HG02884 (cell line): ENCODE measurements around the gene GRIK3.

Experiments
- ATAC-seq: cut with Tn5 transposase; IDR thresholded peaks from one replicate; pipeline ENCODE4 v1.9.1; 2021; ENCODE audit warnings: mild to moderate bottlenecking, moderate library complexity; ENCODE audit not compliant: unreplicated experiment

Gene GRIK3

DNA sequence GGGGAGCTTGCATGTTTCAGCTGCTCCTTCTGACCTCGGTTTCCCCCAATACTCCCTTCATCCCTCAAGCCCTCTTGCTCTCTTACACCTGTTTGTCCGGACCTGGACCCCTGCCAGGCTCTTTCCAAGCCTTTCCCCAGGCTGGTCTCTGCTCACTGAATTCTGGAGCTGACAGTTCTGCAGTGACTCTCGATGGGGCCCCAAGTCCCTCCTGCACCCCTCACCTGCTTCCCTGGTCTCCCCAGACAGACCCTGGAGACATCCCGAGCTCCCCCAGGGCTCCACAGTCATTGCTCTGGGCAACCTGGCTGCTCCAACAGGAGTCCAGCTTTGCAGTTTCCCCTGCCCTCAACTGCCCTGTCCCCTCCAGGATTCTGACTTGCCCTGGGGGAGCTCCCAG lies 198.6 kb downstream of the GRIK3 start:
- no peak for ATAC-seq

DNA sequence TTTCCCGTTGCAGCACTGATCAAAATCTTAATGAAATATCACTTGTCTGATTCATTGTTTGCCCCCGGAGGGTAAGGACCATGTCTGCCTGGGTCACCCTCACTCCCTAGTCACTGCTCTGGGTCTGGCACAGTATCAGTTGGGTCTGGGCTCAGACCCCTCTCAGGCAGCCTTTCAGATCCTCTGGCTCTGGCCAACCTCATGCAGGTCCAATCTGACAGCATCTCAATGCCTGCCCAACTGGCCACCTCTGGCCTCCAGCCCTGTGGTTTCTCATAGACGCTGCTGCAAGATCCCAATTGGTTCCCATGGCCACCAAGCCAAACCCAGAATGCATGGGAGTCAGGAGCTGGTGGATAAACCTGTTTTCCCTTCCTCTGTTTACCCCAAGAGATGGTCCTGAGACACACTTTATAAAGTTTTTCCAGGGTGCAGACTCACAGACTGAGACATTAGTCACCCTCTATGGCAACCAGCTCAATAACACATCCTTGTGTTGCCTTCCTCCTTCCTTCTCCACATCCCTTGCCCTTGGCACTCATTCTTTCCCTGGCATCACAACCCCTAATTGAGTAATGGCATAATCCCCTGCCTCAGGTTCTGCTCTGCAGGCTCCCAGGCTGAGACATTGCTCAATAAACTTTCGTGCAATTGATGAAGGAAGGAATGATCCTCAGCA lies 199.2 kb downstream of the GRIK3 start:
- no peak for ATAC-seq

DNA sequence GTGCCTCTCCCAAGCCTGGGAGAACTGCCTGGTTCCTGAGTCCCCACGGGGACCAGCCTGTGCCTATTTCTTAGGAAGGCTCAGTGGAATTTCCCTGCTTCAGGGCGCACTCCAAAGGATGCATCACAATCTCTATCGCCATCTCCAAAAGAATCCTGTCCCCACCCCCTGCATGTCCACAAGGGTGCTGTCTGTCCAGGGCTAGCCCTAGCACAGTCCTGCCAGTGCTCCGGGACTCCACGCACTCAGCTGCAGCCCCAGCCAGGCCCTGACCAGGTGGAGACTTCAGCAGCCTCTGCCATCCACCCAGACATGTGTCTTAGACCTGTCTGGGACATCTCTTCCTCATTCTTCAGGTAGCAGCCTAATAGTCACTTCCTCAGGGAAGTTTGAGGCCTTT lies 199.7 kb downstream of the GRIK3 start:
- no peak for ATAC-seq

DNA sequence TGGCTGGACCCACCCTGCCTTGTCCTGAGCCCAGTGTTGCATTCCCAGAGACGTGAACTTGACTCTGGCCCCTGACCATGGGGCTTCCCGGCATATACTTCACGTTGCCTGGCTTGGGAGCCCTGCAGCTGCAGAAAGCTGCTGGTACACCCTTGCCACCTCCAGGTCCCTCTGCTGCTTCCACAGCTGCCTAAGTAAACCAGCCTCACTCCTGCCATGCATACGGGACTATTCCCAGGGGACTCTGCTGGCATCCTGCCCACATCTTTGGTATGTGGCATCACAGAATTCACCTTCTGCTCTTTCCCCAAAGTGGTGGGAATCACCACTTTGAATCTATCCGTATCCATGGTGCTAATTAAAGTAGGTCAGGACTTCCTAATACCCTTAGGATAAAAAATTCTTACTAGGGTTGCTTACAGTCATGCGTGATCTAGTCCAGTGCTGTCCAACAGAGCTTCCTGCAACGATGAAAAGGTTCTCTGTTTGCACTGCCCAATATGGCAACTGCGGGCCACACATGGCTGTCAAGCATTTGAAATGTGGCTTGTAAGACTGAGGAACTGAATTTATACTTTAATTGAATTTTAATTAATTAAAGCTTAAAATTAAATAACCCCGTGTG lies 203.0 kb downstream of the GRIK3 start:
- no peak for ATAC-seq

DNA sequence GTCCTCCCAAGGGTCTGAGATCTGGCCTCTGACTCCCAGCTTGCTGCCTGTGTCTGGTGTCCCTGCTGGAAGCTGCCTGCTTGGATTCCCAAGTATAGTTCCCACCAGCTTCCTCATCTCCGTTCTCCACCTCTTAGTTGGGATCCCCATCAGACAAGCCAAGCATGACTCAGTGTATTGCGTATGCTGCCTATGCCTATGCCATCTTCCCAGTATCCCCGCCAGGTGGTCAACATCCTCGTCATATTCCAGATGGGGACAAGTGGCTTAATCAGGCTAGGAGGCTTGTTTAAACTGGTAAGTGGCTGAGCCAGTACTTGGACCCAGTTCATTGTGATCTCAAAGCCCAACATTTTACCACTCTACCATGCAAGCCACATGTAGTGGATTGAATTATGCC lies 204.4 kb downstream of the GRIK3 start:
- ATAC-seq = no peak

DNA sequence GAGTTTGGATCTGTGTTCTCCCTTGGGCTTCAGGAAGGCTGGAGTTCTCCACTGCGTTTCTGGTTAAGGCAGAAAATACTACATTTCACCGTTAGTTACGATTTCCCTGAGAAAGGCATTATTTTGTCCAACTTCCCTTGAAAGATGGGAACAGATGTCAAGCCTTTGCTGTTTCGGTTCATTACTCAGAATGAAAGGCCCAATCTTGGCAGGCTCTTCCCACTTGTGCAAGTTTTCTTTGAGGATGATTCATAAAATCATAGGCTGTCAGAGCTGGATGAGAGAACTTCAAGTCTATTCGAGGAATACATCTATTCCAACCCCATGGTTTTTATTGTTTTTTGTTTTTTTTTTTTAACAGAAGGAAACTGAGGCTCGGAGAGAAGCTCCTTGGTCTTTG lies 205.2 kb downstream of the GRIK3 start:
- ATAC-seq = no peak

DNA sequence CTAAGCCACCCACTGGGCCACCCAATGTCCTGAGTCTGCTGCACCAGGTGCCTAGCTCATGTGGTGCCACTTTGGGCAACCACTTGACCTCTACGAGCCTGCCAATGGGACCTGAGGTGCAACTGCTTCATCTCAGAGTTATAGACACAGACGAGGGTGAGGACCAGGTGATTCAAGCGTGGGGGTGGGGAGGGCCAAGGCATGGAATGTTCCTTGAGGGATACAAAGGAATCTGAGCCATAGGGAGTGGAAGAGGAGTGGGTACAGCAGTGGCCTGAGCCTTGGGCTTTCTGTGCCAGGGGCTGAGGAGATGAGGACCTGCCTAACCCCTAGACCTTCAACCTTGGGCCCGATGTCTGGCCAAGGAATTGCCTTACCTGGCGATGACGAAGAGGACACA lies 209.1 kb downstream of the GRIK3 start:
- no peak for ATAC-seq

DNA sequence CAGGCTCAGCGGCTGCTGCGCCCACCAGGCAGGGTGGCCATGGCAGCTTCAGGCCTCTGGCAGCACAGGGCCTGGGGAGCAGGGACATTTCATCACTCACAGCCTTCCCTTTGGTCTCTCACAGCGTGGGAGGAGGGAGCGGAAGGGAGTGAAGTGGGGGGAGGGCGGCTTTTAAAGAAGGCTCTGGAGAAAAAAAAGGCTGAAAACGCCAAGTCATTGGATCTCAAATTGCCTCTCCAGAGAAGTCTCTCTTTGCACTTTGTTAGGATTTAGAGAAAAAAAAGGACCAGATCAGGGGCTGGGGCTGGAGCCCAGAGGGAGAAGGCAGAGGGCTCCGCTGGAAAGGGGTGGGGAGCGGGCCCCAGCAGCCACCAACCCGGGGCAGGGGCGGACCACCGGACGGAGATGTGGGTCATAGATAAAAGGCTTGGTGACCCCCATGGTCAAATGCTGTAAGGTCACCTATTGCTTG lies 209.9 kb downstream of the GRIK3 start:
- no peak for ATAC-seq

DNA sequence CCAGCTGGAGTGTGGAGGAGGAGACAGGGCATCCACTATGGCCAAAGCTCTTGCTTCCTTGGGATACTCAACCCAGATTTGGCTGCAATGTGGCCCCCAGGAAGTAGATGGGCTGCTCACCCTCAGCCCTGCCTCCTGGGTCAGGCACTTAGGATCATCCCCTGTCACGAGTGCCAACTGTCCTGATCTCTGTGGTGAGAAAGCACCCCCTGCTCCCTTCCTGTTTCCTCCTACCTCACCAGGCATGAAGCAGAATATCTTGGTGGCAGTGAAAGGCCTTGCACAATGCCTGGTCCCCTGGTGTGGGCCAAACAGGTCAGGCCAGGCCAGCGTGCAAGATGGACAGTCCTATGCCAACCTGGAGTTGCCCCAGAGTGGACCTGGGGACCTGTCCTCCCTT lies 211.7 kb downstream of the GRIK3 start:
- no peak for ATAC-seq

DNA sequence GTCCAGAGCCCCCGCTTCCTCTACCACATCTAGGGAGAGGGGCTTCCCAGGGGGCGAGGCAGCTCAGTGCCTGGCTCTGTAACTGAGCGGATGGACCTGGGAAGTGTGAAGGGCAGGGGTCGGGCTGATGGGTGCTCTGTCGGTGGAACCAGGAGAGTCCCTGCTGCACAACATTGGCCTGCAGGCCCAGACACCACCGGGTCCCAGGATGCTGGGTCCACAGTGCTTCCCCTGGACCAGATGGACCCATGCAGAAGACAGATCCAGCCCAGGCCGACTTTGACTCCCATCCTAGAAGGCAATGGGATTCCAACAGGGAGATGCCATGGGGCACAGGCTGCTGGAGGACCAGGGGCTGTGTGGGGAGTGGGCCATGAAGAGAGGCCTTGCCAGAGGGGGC lies 212.9 kb downstream of the GRIK3 start:
- no peak for ATAC-seq

DNA sequence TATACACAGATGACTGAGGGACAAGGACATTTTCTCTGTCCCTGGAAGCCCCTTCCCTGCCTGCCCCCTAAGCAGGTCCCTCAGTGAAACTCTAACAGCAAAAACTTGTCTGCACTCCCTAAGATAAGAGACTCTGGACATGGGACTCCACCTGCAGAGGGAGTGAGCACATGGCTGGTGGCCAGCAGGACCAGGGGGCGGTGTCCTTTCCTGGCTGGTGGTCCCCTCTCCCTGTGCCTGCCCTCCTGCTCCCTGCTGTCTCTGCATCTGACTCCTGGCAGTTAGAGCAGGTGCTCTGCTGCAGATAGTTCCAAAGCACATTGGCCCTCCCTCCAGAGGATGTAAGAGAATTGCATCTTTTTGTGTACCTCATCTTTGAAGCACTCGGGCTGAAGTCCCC lies 215.5 kb downstream of the GRIK3 start:
- ATAC-seq = no peak

DNA sequence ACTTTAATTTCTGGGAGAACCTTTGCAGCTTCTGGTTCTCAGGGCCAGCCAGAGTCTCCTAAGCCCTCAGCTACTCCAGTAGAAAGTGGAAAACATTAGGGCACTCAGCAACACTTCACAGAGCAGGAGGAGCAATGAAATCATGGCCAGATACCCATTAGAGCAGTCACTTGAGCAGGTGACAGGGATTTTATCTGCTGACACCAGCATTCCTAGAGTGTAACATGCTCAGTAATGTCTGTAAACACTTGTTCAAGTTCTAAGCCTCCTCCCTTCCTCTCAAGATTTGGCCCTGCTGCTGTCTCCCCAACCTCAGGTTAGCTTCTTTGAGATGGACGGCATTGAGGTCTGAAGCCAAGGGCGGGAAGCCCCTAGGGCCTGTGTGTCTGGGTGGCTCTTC lies 218.0 kb downstream of the GRIK3 start:
- ATAC-seq = no peak

DNA sequence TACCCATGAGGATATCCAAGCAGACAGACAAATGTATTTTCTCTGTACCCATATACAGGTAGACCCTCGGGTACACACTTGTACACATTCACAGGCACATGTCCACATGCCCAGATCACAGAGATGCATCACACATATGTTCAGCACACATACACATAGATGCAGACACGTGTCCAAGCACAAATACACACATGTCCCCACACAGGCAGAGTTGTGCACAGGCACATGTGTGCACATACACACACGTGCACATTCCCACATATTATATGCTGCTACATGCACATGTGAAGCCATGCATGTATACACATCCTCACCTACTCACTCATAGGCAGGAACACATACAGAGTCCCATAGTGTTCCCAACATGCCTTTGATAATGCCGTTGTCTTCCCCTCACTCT lies 219.5 kb downstream of the GRIK3 start:
- ATAC-seq = no peak

DNA sequence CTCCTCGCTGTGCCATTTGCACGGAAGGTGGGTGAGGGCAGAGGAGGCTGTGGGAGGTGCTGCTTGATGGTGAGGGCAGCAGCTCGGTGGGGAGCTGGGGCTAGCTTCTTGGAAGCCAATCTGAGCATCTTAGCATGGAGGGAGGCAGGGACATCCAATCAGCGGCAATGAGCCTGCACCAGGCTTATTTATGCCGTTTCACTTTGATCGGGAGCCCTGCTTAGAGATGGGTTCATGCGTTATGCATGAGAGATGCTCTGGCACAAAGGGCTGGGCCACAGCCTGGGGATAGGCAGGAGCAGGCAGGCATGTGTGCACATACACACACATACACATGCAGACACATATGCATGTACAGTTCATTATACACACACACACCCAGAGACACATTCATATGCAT lies 220.2 kb downstream of the GRIK3 start:
- no peak for ATAC-seq

DNA sequence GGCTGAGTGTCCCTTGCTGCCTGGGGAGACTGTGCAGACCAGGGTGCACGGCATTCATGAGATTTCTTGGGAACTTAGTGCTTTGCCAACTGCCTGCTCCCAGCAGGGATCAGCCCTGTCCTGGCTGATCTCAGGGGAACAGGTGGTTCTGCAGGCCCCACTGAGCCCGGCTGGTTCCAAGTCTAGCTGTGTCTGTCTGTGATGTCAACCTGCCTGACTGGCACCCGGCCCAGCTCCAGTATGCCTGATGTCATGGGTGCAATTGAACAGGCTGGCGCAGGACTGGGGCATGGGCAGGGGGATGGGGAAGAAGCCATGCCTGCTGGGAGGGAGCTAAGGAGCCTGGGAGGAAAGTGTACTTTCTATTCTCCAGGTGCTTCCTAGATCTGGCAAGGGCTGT lies 227.1 kb downstream of the GRIK3 start:
- ATAC-seq = no peak

DNA sequence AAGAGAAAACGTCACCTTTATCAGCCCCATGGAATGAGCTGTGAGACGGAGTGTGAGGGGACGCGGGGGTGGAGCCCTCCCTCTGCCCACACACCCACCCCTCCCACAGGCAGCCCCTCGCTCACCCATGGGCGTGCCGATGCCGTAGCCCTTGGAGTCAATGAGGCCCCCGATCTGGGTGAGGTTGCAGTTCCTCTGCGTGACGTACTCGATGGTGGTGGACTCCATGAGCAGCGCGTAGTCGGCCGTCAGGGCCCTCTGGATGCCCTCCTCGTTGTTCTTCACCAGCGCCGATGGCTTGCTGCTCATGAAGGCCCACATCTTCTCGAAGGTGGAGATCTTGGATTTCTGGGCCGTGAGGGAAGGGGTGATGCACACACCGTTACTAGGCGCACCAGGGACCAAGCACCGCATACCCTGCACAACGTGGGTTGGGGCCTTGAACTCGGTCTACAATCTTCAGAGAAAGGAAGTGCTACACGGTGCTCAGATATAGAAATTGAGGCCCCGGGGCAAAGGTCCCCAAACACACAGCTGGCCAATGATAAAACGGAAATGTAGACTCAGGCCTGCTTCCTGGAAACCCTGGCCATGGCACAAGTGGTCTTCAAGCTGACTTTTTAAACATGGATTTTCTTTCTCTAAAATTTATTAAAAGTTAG lies 228.2 kb downstream of the GRIK3 start:
- ATAC-seq = no peak

DNA sequence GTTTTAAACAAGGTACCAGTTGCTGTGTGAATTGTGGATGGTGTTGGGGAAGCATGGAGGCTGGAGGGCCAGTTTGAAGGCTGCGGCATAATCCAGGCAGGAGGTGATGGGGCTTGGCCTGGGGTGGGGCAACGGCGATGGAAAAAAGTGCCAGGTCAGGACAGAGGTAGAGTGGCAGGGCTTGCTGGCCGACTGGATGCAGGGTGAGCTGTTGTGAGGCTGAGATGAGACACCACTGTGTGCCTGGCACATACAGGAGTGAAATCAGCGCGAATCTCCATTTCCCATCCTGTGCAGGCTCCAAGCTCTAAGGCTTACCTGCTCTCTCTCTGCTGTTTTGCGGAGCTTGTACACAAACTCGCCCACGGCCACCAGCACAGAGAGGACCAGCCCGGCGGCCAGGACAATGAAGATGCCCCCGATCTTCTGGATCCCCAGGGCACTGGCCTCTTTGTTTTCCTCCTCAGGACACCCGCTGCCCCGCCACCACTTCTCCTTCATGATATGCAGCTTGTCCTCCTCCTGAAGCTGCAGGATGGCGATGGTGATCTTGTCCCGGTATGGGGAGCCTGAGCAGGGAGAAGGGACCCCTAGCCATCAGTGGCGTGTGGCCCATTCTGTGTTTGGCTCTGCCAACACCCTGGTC lies 229.5 kb downstream of the GRIK3 start:
- no peak for ATAC-seq

DNA sequence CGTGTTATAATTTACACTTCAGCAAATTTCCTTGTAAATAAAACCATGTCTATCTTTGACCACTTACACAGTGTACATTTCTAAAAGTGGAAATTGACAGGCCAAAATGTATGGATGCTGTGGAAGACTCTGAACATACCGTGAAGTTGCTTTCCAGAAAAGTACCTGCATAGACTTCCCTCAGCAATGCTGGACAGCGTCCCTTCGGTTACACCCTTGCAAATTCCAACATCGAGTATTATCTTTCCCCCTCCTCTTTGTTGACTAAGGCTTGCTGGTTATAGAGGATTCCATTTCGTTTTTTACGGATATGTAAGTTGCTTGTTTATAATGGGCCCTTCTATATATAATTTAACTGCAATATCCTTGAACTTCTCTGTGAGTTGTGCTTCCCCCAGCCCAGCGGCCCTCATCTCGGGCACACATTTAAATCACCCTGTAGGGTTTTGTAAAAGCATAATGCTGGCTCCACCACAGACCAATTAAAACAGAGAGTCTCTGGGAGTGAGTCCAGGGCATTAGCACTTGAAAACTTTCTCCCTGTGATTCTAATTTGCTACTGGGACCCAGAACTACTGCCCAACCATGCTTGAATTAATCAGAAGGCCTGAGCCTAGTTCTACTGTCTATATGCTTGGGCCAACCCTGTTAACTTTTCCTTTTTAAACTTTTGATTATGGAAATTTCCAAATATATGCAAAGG lies 230.3 kb downstream of the GRIK3 start:
- no peak for ATAC-seq

DNA sequence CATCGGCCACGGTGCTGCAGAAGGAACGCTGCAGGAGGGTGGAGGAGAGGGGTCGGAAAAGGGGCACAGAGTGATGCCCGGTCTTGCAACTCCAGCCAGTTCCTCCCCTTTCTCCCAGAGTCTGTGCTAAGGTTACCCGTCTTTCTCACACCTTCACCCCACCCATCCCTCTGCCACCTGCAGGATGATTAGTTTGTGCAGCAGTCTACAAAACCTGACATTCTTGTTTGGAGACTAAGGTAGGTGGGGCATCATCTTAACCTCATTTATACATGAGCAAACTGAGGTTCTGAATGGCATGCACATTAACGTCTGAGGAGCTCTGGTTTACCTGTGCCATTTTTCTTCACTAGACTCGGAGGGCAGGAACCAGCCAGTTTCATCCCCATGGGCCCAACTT lies 232.3 kb downstream of the GRIK3 start:
- ATAC-seq = no peak

DNA sequence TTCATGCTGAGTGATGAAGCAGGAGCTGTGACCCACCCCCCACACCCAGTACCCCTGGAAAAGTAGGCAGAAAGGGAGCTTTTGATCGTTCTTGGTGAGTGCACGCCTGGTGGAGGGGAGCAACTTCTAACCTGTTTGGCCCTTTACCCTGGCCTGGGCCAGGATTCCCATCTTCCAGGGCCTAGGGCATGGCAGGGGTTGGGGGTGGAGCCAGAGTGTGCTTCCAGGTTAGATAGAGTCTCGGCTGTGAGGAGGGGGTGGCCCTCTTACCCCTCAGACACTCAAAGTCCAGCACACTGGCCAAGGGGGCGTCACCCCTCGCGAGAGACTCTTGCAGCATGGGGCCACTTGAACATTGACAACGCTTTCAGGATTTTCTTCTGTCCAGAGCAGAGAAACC lies 236.6 kb downstream of the GRIK3 start:
- no peak for ATAC-seq

DNA sequence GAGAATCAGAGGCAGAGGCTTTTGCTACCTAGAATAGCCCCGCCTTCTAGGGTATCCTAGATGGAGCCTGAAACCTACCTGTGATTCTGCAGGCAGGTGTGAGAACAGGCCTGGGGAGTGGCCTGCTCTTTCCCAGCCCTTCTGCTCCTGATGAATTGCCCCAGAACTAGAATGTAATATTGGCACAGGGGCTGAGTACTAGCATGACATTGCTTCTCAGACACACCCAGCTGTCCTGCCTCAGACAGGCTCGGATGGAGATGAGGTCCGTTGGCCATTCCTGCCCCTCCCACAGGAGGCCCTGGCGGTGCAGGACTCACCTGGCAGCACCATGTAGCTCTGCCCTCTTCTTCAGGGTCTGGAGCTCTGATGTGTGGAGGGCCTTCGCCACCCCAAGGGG lies 237.6 kb downstream of the GRIK3 start:
- ATAC-seq = no peak
